Keratinocyte (primary cell): ENCODE data around the gene PPP1R3C.

Experiments
- CTCF ChIP-seq, 3 experiments: IDR thresholded peaks in 1 of 3; conservative IDR thresholded peaks in 1 of 3; optimal IDR thresholded peaks in 1 of 3; 2 replicates in 2 of 3; 3 replicates in 1 of 3; pipeline versions ENCODE3 to v1.5.1; 2011; ENCODE audit warnings: low read length in 3 of 3, mild to moderate bottlenecking in 3 of 3, moderate library complexity in 2 of 3, control low read depth in 1 of 3, inconsistent platforms in 1 of 3; ENCODE audit not compliant: insufficient read depth in 2 of 3; ENCODE audit errors: extremely low read depth in 1 of 3
- EZH2 ChIP-seq: IDR thresholded peaks from one replicate; pipeline ENCODE4 v1.6.1; 2012; ENCODE audit warnings: inconsistent platforms, mild to moderate bottlenecking, low read length, moderate library complexity

GRCh38 chr10:91642831-91643692 is 10.2 kb upstream of the PPP1R3C start:
- TF ChIP-seq CTCF (optimal IDR thresholded peaks at IDR 0.05 in 1 of 3, IDR thresholded peaks at IDR 0.05 in 1 of 3, conservative IDR thresholded peaks at IDR 0.05 in 1 of 3; ENCODE audit: extremely low read depth in 1 of 3, insufficient read depth in 2 of 3, low read length in 3 of 3) (no peak), EZH2 (no peak)
